ENCODE results near the gene MED15.
A peak's percentile ranks its signal among the peaks of the same experiment; 100 is the strongest.

MED15 gene

DNA sequence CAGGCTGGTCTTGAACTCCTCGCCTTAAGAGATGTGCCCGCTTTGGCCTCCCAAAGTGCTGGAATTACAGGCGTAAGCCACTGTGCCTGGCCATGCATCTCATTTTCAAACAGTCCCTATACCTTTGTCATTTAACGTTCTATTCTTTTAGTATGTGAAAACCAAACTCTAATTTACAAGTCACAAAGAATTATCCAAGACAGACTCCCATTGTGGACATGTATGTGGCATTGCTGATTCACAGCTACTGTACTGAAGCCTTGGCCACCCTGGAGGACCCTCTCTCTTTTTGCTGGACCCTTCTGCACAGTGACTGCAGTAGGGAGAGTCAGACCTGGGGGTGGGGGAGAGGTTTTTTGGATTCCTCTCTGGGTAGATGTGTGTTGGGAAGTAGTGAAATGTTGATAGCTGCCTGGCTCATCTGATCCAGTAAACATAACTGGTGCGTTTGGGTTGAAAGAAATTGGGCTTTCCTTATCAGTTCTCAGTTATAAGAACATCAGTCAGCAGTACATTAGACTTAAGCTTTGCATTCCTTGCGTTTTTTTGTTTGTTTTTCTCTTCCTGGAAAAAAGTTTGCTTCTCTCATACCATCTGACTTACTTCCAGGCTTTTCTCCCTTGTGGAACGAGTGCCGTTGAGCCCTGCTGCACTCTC, 65.9 kb downstream of the MED15 start:
- no peak for DNase-seq

DNA sequence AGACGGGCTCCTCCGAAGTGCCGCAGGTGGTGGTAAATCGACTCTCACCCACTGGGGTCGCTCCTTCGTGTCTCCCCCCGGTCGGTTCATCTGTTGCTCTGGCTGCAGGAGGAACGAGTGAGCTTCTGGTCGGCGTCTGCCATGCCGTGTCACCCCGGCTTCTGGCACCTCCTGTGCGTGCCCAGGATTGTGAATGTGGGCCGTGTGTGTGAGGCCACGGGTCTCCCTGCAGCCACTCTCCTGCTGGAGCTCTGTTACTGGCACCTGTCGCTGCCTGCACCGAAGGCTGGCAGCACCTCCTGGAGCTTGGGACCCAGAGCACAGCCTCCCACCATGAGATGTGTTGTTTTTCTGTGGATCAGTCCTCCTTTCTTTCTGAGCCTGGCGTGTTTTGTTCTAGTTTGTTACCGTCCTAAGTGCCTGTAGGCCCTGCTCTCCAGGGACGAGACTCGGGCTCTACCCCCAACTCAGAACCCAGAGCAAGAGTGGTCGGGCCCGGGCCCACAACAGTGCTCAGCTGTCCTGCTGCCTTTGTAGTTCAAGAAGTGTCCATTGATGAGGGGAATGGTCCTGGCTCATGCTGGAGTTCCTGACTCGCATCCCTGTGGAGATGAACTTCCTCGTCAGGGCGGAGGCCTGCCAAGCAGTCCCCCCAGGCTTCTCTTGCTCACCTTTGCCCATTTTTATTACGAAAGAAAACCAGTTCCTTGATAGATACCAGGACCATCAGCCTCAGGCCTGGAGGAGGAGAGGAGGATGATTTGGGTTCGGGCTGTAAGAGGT, 66.6 kb downstream of the MED15 start:
- no peak for DNase-seq

GRCh38 chr22:20574920-20575353, 67.5 kb downstream of the MED15 start:
- no peak for DNase-seq

DNA sequence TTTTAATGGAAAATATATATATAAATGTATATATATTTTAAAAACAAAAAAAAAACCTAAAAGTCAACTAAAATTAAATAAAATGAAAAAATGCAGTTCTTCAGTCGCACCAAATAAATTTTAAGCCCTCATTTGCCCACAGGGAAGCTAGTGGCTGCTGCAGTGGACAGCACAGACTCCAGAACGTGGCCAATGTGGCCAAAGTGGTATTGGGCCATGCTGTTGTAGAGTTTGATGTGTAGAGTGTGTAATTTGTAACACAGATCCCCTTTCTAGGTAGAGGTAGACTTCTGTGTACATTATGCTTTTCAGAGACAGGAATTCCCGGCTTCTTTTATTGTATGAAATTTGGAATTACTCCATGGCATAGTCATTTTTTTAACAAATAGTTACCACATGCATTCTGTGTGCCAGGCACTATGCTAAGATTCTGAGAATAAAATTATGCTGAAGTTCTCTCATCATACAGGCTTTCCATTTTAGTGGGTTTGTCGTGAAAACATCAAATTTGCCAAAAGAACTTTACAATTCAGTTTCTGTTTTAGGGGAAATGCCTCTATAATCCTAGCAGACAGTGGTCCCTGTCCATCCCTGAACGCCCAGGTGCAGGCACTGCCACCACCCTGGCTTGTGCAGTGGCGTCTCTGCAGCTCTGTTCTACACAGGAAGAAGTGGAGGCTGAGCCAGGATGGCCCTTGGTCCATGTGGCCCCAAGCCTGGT, 68.5 kb downstream of the MED15 start:
- no peak for DNase-seq

- peak; percentile 40 for DNase-seq
These were observed 69.0 kb downstream of the MED15 start for GRCh38 chr22:20576445-20576816.

- DNase-seq: no peak
These were observed 69.6 kb downstream of the MED15 start for GRCh38 chr22:20577045-20577444.

DNA sequence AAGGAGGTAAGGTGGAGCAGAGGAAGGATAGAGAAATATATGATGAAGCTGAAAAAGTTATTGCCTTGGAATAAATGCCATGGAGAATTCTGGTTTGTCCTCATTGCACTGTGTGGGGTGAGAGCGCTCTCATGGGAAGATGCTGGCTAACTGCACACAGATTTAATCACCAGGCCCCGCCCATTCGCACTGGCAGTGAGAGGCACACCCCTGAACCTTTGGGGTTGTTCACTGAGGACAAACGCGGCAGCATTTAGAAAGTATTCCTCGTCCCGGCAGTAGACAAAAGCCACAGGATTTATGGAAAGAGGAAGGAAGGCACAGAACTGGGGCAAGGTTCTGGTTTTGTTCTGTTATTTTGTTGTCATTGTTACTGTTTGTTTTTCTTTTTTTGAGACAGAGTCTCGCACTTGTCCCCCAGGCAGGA, 70.2 kb downstream of the MED15 start:
- no peak for DNase-seq

DNA sequence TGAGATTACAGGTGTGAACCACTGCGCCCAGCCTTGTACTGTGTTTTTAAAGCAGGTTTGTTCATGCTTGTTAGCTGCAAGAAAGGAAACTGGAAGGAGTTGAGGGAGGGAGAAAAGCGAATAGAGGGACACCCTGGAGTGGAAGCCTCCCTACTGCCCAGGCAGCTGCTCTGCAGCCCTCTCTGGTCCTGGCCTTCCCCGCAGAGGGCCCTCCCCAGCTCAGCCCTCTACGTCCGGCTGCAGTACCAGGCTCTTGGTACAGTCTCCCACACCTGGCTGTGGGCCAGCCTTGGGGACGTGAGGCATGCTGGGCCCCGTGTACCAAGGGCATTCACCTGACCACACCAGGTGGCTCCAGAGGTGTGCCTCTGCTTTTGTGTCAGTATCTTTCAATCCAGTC, 70.8 kb downstream of the MED15 start:
- DNase-seq: no peak

- no peak for DNase-seq
These were observed 71.3 kb downstream of the MED15 start for GRCh38 chr22:20578707-20579106.

DNA sequence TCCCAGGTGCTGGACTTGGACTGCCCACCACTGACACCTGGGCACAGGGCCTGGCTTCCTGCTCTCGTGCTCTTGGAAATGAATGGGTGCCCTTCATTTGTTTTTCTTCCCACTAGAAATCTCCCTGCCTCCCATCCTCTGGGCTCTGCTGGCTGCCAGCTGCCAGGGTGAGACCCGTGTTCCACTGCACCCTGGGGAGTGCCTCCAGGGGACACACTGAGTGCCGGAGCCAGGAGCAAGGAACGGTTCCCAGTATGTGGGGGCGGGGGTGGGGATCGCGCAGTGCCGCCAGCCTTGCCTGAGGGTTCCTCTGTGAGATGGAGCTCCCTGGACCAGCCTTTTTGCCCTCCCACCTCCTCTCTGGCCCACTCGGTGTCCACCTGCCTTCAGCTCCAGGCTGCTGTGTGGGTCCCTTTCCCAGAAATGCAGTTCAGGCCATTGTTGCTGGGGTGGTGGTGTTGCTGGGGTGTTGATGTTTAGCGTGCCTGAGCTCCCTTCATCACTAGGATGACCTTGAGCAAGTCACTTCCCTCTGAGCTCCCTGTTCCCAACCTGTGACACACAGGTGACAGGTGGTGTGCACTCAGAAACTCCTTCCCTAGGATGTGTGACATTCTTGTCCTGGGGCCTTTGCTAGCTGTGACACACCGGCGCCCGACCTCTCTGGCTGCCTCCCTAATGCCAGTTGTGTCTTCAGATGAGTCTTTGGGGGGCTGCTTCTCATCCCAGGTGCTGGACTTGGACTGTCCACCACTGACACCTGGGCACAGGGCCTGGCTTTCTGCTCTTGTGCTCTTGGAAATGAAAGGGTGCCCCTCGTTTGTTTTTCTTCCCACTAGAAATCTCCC, 72.1 kb downstream of the MED15 start:
- DNase-seq: no peak

DNA sequence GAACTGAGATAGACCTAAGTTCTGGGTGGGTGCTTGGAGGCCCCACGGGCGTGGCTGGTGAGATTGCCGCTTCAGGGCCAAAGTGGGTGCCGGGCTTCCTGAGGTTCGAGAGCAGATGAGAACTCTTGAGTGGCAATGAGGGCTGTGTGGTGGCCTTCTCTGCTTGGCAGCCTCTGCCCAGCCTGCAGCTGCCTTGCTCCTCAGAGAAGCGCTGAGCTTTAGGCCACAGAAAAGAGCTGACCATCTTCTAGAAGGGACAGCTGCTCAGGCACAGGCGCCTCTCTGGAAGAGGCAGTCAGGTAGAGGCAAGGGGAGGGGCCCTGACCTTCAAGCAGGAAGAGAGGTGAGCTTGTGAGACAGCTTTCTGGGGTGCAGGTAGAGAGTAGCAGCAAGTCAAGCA, 72.8 kb downstream of the MED15 start:
- DNase-seq: no peak

DNA sequence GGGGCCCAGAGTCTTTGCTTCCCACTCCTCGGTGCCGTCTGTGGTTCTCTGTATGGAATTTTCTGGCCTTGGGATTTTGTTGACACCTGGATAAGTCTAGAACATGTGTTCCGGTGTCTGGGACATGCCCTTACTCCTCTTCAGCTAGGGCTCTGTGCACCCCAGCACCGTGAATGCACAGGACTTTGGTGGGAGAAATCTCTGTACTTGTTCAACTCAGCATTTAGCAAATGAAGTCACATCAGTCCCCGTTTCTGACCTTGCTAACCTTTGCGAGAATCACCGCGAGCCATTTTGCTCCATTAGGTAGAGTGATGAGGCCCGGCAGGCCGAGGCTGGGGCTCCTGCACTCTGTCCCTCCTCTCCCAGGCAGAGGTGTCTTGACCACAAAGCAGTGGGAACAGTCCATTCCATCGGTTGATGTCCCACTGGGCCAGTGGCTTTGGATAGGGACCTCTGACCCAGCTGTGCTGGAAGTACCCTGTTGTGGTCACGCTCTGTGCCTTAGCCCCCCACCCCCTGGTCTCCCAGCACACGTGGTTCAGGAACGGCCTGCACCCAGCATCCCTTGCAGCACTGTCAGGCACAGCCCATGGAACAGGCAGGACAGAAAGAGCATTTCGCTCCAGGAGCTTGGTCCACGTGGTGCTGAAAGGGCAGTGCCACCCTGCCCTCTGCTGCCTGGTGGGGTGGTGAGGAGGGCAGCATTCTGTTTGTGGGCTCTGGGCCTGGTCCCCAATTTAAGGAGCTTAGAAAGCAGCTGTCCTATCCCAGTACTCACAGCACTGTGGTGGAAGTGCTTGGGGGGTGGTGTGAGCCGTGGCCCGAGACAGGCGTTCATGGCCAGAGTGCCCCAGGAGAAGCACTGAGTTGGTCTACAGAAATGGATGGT, 73.4 kb downstream of the MED15 start:
- DNase-seq: no peak

DNA sequence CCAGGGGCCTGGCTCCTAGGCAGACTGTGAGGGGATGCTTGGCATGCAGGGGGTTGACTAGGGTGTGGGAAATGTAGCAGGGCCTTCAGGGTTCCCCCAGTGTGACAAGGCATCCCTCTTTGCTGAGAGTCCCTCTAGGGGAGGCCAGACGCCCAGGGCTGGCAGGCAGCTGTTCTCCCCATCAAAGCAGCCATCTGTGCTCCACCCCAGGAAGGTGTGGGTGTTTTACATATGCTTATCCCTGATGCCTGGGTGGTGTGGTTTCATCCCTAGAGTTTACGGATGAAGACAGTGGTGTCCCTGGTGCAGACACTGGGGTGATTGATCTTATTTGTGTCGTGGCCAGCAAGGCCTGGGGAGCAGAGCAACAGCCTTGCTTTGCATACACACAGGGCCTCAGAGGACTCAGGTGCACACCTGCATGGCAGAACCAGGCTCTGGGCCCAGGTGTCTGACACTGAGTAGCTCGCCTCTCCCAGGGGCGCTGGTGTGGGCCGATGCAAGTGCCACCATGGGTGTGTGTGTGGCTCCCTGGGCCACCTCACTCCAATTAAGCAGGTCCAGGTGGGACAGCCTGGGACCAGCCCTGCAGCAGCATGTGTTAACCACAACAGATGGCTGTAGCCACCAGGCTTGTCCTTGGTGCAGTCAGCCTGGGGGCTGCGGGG, 74.2 kb downstream of the MED15 start:
- DNase-seq: no peak

DNA sequence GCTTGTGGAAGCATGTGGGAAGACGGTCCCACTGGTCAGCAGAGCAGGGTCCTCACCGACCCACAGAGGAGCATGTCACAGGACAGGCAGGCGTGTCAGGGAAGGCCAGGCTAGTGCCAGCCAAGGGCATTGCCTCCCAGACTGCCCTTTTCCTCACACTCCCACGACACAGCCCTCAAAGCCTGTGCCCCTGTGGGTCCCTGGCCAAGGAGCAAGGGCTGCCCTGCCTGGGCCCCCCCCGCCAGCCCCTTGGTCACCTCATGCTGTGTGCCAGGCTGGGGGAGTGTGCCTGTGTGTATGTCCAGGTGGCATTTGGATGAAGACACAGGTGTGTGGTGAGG, 74.7 kb downstream of the MED15 start:
- DNase-seq: no peak

DNA sequence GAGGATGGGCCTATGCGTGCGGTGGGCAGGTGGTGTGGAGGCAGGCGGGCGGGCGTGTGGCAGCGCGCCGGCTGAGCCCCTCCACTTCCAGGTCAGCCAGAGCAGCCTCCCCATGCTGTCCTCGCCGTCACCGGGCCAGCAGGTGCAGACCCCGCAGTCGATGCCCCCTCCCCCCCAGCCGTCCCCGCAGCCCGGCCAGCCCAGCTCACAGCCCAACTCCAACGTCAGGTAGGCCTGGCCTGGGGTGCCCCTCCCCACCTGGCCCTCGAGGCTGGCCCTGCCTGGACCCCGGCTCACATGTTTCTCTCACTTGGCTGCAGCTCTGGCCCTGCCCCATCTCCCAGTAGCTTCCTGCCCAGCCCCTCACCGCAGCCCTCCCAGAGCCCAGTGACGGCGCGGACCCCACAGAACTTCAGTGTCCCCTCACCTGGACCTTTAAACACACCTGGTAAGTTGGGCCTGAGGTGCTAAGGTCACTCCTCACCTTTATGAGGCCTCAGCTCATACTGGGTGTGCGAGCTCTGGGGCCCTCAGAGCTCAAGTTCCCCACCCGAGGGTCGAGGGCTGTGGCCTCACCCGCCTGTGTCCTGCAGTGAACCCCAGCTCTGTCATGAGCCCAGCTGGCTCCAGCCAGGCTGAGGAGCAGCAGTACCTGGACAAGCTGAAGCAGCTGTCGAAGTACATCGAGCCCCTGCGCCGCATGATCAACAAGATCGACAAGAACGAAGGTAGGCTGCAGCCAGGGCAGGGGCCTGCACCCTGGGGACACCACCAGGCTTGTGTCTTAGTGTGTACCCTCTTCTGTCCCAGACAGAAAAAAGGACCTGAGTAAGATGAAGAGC, 75.3 kb downstream of the MED15 start:
- DNase-seq: no peak

GRCh38 chr22:20583471-20583922, 76.1 kb downstream of the MED15 start:
- peak; percentile 28 for DNase-seq

DNA sequence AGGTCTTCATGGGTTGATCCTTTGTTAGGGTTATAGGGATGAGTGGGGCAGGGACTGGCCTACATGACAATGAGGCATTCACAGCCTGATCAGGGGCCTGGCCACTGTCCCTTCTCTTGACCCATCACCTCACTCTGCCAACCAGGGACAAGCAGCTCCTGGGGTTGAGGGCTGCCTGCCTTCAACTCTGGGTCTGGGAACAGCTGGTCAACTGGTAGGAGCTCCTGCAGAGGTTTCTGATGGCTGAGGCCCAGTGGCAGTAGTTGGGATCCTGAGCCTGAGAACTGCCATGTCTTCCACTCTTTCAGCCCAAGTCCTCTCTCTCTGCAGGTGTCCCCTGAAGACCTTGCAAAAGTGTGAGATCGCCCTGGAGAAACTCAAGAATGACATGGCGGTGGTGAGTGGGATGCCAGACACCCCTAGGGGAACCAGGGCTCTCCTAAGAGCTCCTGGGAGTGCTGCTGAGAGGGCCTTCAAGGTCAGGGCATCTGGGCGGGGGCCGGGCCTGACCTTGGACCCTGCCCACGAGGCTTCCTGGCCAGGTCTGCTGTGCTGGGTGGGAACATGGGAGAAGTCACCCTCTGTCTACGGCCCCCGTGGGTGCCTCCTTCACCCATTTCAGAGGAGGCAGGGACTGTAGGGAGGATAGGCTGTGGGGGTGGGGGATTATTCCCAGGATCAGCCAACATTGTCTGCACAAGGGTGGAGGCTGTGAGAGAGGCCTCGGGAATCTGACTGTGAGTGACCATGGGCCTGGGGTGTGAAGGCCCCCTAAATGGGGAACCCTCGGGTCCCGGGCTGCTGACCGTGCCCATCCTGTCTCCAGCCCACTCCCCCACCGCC, 76.8 kb downstream of the MED15 start:
- no peak for DNase-seq

DNA sequence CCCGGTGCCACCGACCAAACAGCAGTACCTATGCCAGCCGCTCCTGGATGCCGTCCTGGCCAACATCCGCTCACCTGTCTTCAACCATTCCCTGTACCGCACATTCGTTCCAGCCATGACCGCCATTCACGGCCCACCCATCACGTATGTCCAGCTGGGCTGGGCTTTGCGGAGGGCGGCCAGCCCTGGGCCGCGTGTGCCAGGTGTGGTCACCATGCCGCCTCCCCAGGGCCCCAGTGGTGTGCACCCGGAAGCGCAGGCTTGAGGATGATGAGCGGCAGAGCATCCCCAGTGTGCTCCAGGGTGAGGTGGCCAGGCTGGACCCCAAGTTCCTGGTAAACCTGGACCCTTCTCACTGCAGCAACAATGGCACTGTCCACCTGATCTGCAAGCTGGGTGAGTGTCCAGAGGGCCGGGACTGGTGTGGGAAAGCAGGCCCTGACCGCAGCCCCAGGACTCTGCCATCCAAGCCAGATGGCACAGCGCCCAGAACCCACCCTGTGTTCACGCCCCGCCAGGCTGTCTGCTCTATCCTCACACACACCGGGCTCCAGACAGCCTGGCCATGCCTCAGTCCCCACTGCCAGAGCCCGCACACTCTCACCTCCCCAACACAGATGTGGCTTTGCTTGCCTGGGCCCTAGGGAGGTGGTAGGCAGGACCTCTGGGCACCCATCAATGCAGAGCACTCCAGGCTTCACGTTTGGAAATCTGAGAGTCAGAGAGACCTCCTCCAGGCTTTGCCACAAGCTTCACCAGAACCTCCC, 77.6 kb downstream of the MED15 start:
- no peak for DNase-seq

Data from midbrain (tissue), 1 donor.